PFSK-1 (cell line): ENCODE measurements around the gene KCNK16.

Source experiments
- FOXP2 ChIP-seq: optimal IDR thresholded peaks from 2 replicates; pipeline ENCODE3; 2011; ENCODE audit warnings: borderline replicate concordance, control low read depth, inconsistent platforms; ENCODE audit not compliant: insufficient read depth; ENCODE audit errors: extremely low read length, extremely low read depth
- POLR2AphosphoS5 ChIP-seq: IDR thresholded peaks from 2 replicates; pipeline ENCODE4 v1.6.1; 2012; ENCODE audit warnings: low read depth, mild to moderate bottlenecking, control low read depth, low read length, moderate library complexity
- REST ChIP-seq, 2 experiments: IDR thresholded peaks; 2 replicates each; pipeline versions ENCODE4 v1.6.1 to v1.8.0; 2011 to 2012; ENCODE audit warnings: low read depth in 2 of 2, low read length in 2 of 2, control low read depth in 1 of 2, inconsistent platforms in 1 of 2, mild to moderate bottlenecking in 1 of 2, moderate library complexity in 1 of 2; ENCODE audit not compliant: insufficient read depth in 1 of 2
- SIN3A ChIP-seq: IDR thresholded peaks from 2 replicates; pipeline ENCODE4 v1.6.1; 2012; ENCODE audit warnings: mild to moderate bottlenecking, low read length, moderate library complexity, borderline replicate concordance; ENCODE audit not compliant: insufficient read depth
- TAF1 ChIP-seq: IDR thresholded peaks from 2 replicates; pipeline ENCODE4 v1.6.1; 2012; ENCODE audit warnings: low read length, control low read depth, borderline replicate concordance; ENCODE audit not compliant: insufficient read depth

GRCh38 chr6:39274471-39274870 is 48.0 kb downstream of the KCNK16 start:
- TF ChIP-seq POLR2AphosphoS5 = no peak
- no peak for TF ChIP-seq SIN3A
- TF ChIP-seq REST (IDR thresholded peaks at IDR 0.05; ENCODE audit: insufficient read depth in 1 of 2, low read depth in 2 of 2, low read length in 2 of 2) = no peak
- TF ChIP-seq FOXP2 = no peak
- TF ChIP-seq TAF1 = no peak
